ENCODE data around the gene RIN3.

The RIN3 gene

GRCh38 chr14:92513204-92513965 lies at the start of gene RIN3:
Gene RIN3 (plus strand): TSS chr14:92513781. CDS start chr14:92513933, 152 bp downstream.
- DNase-seq: no peak

GRCh38 chr14:92464156-92464555 lies 49.4 kb upstream of the RIN3 start:
- DNase-seq: no peak

GRCh38 chr14:92464716-92465115 lies 48.9 kb upstream of the RIN3 start:
- DNase-seq: no peak

- DNase-seq: no peak
Measured at GRCh38 chr14:92465353-92466055, 48.1 kb upstream of the RIN3 start.

- no peak for DNase-seq
Measured at GRCh38 chr14:92466059-92466458, 47.5 kb upstream of the RIN3 start.

- DNase-seq: no peak
Measured at GRCh38 chr14:92469515-92469914, 44.1 kb upstream of the RIN3 start.

GRCh38 chr14:92470215-92470614 lies 43.4 kb upstream of the RIN3 start:
- DNase-seq: no peak

- no peak for DNase-seq
Measured at GRCh38 chr14:92470811-92471210, 42.8 kb upstream of the RIN3 start.

- DNase-seq: no peak
Measured at GRCh38 chr14:92471919-92472318, 41.7 kb upstream of the RIN3 start.

GRCh38 chr14:92472860-92473259 lies 40.7 kb upstream of the RIN3 start:
- DNase-seq: no peak

- no peak for DNase-seq
Measured at GRCh38 chr14:92473261-92473968, 40.2 kb upstream of the RIN3 start.

- no peak for DNase-seq
Measured at GRCh38 chr14:92473969-92474535, 39.5 kb upstream of the RIN3 start.

- no peak for DNase-seq
Measured at GRCh38 chr14:92475037-92475436, 38.5 kb upstream of the RIN3 start.

- no peak for DNase-seq
Measured at GRCh38 chr14:92475451-92476187, 38.0 kb upstream of the RIN3 start.

GRCh38 chr14:92480856-92481255 lies 32.7 kb upstream of the RIN3 start:
- no peak for DNase-seq

- DNase-seq: no peak
Measured at GRCh38 chr14:92481386-92481785, 32.2 kb upstream of the RIN3 start.

GRCh38 chr14:92481811-92482555 lies 31.6 kb upstream of the RIN3 start:
- DNase-seq: no peak

GRCh38 chr14:92482621-92483319 lies 30.8 kb upstream of the RIN3 start:
- no peak for DNase-seq

GRCh38 chr14:92484132-92484823 lies 29.3 kb upstream of the RIN3 start:
- DNase-seq: no peak

GRCh38 chr14:92486881-92487280 lies 26.7 kb upstream of the RIN3 start:
- no peak for DNase-seq

Measured in COR-L47 (cell line).